ENCODE data around the gene OSBPL10. TPM values are rescaled to one million over a fixed set of nuclear protein-coding genes. Genes with fewer than 3 reads are reported as not detected.

Gene OSBPL10
- total RNA-seq, 1 donor from 2014 or later: 20.5 TPM

GRCh38 chr3:31762888-31763351 lies 218.1 kb downstream of the OSBPL10 start:
- Histone ChIP-seq H3K27me3 (ENCODE audit: control insufficient read depth, insufficient read depth, low read length) (no peaks in the 10 kb centered on the region), H3K4me3 (ENCODE audit: low read depth, low read length) (no peak overlapping the region), H3K36me3 (ENCODE audit: control insufficient read depth, insufficient read depth, low read length) (no peaks in the 10 kb centered on the region)
- FAIRE-seq: no peak
- no peak for TF ChIP-seq CTCF (IDR thresholded peaks at IDR 0.05; ENCODE audit: insufficient read depth, low read length, severe bottlenecking)
- no peak for DNase-seq (ENCODE audit: low read depth)

DNA sequence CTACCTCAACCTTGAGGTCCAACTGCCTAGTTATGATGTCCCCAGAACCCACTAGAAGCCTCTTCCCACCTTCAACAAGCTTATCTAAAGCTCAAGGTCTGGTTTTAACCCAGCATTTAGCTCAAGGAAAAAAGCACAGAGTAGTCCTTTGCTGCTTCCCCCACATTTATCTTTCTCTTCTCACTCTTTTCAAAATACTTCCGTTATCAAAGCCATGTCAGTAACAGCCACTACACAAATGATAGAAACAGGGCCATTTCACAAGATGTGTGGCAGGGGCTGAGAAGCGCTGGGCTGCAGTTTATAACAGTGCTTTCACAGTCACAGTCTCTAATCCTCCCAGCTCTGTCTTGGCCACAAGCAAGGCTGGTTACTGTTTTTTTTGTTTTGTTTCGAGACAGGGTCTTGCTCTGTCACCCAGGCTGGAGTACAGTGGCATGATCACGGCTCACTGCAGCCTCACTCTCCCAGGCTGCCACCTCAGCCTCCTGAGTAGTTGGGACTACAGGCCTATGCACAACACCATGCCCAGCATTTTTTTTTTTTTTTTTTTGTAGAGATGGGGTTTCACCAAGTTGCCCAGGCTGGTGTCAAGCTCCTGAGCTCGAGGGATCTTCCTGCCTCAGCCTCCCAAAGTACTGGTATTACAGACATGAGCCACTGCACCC lies 218.8 kb downstream of the OSBPL10 start:
- FAIRE-seq (peak; percentile 40), DNase-seq (ENCODE audit: low read depth) (no peak)
- Histone ChIP-seq H3K36me3 (ENCODE audit: control insufficient read depth, insufficient read depth, low read length) (no peaks in the 10 kb centered on the region), H3K27me3 (ENCODE audit: control insufficient read depth, insufficient read depth, low read length) (no peaks in the 10 kb centered on the region), H3K4me3 (ENCODE audit: low read depth, low read length) (no peak overlapping the region)
- TF ChIP-seq CTCF (IDR thresholded peaks at IDR 0.05; ENCODE audit: insufficient read depth, low read length, severe bottlenecking): no peak

- Histone ChIP-seq H3K4me3 (ENCODE audit: low read depth, low read length) (no peak overlapping the region), H3K36me3 (ENCODE audit: control insufficient read depth, insufficient read depth, low read length) (no peaks in the 10 kb centered on the region), H3K27me3 (ENCODE audit: control insufficient read depth, insufficient read depth, low read length) (no peaks in the 10 kb centered on the region)
- DNase-seq (ENCODE audit: low read depth) (no peak), FAIRE-seq (no peak)
- no peak for TF ChIP-seq CTCF (IDR thresholded peaks at IDR 0.05; ENCODE audit: insufficient read depth, low read length, severe bottlenecking)
Observed at GRCh38 chr3:31760654-31761053, 220.4 kb downstream of the OSBPL10 start.

DNA sequence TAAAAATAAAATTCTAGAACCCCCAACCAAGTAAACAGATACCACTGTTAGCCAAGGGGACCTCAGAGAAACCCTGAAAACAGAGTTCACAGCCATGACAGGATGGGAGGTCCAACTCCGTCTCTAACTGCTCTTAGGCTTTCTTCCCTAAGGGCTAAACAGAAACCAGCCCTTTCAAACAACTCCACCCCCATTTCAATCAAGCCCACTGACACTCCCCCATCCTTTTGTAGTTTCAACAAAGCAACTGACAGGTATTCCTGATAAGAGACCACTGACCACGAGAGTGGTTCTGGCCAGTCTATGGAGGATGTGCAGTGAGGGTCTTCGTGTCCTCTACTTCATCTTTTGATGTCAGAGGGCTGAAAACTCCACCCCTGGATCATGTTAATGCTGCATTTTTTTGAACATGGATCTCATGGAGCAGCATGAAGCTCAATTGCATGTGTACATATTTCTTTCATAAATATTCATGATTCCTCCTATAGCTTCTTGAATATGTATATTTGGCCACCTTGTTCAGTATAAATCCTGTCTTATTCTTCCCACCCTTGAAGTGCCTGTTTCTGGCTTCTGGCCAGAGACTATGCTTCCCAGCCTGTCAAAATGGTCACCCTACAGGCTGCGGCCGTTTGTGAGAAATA lies 222.6 kb downstream of the OSBPL10 start:
- Histone ChIP-seq H3K36me3 (ENCODE audit: control insufficient read depth, insufficient read depth, low read length) (no peaks in the 10 kb centered on the region), H3K27me3 (ENCODE audit: control insufficient read depth, insufficient read depth, low read length) (no peaks in the 10 kb centered on the region), H3K4me3 (ENCODE audit: low read depth, low read length) (no peak overlapping the region)
- DNase-seq (ENCODE audit: low read depth) (no peak), FAIRE-seq (peak; percentile 60)
- no peak for TF ChIP-seq CTCF (IDR thresholded peaks at IDR 0.05; ENCODE audit: insufficient read depth, low read length, severe bottlenecking)

DNA sequence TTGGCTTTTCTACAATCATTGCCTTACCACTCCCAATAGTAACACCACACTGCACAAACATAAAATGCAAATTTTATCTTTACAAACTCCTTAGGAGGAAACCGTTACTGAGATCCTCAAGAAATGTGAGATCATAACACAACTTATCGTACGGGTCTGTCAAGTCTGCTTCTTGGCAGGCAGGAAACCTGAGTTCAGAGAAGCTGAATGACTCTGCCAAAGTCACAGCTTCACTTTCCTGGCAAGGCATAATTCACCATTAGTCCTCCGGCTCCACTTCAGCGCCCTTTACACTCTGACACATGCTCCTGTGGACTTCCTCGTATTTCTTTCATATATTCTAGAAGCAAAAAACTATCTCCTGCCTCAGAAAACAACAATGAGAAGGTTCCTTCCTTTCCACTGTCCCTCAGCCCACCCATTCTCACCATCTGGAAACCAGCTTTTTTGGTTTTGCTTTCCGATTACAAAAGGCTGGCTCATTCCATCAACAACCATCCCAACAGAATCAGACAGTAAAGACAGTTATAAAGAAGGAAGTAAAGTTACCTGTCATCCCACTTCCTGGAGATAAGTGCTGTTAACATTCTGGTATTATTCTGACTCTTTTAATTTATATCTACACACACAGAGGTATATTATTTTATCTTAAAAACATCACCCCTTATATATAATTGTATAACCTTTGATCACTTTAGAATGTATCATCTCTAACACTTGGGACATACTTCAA lies 225.0 kb downstream of the OSBPL10 start:
- no peak for TF ChIP-seq CTCF (IDR thresholded peaks at IDR 0.05; ENCODE audit: insufficient read depth, low read length, severe bottlenecking)
- FAIRE-seq (no peak), DNase-seq (ENCODE audit: low read depth) (peak; percentile 23)
- Histone ChIP-seq H3K36me3 (ENCODE audit: control insufficient read depth, insufficient read depth, low read length) (no peaks in the 10 kb centered on the region), H3K4me3 (ENCODE audit: low read depth, low read length) (no peak overlapping the region), H3K27me3 (ENCODE audit: control insufficient read depth, insufficient read depth, low read length) (no peaks in the 10 kb centered on the region)
